ENCODE results near the gene CNFN.
A peak's percentile ranks its signal among the peaks of the same experiment; 100 is the strongest.

Gene CNFN

DNA sequence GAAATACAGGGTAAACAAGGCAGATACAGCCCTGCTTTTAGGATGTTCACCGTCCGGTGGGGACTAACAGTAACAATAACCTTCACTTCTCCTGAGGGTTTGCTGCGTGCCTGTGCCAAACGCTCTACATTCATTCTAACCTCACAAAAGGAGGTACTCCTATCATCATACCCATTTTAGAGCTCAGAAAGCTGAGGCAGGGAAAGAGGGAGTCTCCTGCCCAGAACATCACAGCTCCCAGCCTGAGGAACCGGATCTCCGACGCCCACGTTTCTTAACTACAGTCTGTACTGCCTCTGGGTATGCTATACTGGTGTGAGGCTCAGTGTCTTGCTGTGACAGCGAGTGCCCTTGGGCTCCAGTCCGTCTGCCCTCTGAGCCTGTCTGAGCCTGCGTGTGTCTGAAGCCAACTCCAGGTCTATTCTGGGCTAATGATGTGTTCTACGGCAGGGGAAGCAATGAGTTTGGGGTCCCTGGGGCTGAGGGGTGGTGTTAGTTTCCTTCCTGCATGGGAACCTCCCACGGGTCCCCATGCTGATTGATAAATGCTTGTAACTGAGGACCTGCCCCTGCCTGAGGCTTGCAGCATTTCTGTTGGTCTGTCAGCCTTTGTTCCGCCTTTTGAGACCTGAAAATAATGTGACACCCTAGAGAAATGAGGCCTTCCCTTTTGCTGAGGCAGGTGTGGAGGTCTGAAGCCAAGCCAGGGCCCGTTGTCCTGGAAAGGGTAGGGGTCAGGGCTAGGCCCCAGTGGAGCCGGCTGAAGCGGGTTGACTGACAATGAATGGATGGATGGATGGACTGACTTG lies 32.2 kb upstream of the CNFN start:
- no peaks in the 10 kb centered on the region for H3K9me3 ChIP-seq (ENCODE audit: insufficient read depth, low read length)
- H3K27ac ChIP-seq (ENCODE audit: low read length) = peak overlapping the region; percentile 40; the same call in 1 of the 2 replicates
- no peaks in the 10 kb centered on the region for H3K36me3 ChIP-seq (replicated peaks; ENCODE audit: low read depth, low read length)
- no peaks in the 10 kb centered on the region for H4K20me1 ChIP-seq (ENCODE audit: insufficient read depth, low read length)
- no peaks in the 10 kb centered on the region for H3K27me3 ChIP-seq (ENCODE audit: low read depth, low read length)
- H2AFZ ChIP-seq (ENCODE audit: low read depth, low read length) = peak overlapping the region; percentile 69; the same call in 1 of the 2 replicates
- peak overlapping the region; percentile 88 for H3K4me2 ChIP-seq (ENCODE audit: low read length)
- peaks cover 10% of the 10 kb centered on the region; the same call in 1 of the 2 replicates for H3K4me1 ChIP-seq (ENCODE audit: low read length)
- peak overlapping the region; percentile 83 for H3K4me3 ChIP-seq (ENCODE audit: low read length)
- H3K79me2 ChIP-seq (ENCODE audit: low read length) = peaks cover 12% of the 10 kb centered on the region; the same call in 1 of the 2 replicates
- peak overlapping the region; percentile 73 for H3K9ac ChIP-seq (ENCODE audit: low read length)
- TF ChIP-seq, protein P1, sequence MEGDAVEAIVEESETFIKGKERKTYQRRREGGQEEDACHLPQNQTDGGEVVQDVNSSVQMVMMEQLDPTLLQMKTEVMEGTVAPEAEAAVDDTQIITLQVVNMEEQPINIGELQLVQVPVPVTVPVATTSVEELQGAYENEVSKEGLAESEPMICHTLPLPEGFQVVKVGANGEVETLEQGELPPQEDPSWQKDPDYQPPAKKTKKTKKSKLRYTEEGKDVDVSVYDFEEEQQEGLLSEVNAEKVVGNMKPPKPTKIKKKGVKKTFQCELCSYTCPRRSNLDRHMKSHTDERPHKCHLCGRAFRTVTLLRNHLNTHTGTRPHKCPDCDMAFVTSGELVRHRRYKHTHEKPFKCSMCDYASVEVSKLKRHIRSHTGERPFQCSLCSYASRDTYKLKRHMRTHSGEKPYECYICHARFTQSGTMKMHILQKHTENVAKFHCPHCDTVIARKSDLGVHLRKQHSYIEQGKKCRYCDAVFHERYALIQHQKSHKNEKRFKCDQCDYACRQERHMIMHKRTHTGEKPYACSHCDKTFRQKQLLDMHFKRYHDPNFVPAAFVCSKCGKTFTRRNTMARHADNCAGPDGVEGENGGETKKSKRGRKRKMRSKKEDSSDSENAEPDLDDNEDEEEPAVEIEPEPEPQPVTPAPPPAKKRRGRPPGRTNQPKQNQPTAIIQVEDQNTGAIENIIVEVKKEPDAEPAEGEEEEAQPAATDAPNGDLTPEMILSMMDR (IDR thresholded peaks at IDR 0.05; ENCODE audit: low read depth, low read length) = no peak
- TF ChIP-seq EZH2phosphoT487 (IDR thresholded peaks at IDR 0.05; ENCODE audit: low read depth) = no peak

DNA sequence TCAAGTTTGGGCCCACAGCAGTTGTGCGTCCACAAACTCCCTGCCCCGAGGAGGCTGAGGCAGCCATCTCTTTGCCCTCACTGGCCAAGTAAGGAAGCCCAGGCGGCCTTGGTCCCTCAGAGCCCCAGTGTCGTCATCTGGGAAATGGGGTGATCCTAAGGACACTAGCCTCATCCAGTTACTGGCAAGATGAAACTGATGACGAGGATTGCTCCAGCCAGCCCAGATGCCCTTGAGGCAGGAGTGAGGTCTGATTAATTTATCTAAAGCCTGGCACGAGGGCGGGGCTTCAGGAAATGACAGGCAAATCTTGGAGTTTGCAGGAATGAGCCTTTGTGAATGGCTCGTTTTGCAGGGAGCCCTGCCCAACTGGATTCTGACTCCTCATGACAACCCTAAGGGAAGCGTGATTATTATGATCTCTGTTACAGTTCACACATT lies 31.5 kb upstream of the CNFN start:
- H3K9ac ChIP-seq (ENCODE audit: low read length) = no peak overlapping the region
- no peaks in the 10 kb centered on the region for H3K9me3 ChIP-seq (ENCODE audit: insufficient read depth, low read length)
- no peak overlapping the region for H3K27ac ChIP-seq (ENCODE audit: low read length)
- no peak overlapping the region for H3K4me3 ChIP-seq (ENCODE audit: low read length)
- no peak overlapping the region for H2AFZ ChIP-seq (ENCODE audit: low read depth, low read length)
- no peaks in the 10 kb centered on the region for H3K36me3 ChIP-seq (replicated peaks; ENCODE audit: low read depth, low read length)
- H3K4me1 ChIP-seq (ENCODE audit: low read length) = peaks cover 10% of the 10 kb centered on the region; the same call in 1 of the 2 replicates
- H3K4me2 ChIP-seq (ENCODE audit: low read length) = peak overlapping the region; percentile 88
- peaks cover 12% of the 10 kb centered on the region; the same call in 1 of the 2 replicates for H3K79me2 ChIP-seq (ENCODE audit: low read length)
- TF ChIP-seq, protein P1 (IDR thresholded peaks at IDR 0.05; ENCODE audit: low read depth, low read length) = no peak
- TF ChIP-seq EZH2phosphoT487 (IDR thresholded peaks at IDR 0.05; ENCODE audit: low read depth) = no peak
- no peaks in the 10 kb centered on the region for H4K20me1 ChIP-seq (ENCODE audit: insufficient read depth, low read length)
- H3K27me3 ChIP-seq (ENCODE audit: low read depth, low read length) = no peaks in the 10 kb centered on the region

DNA sequence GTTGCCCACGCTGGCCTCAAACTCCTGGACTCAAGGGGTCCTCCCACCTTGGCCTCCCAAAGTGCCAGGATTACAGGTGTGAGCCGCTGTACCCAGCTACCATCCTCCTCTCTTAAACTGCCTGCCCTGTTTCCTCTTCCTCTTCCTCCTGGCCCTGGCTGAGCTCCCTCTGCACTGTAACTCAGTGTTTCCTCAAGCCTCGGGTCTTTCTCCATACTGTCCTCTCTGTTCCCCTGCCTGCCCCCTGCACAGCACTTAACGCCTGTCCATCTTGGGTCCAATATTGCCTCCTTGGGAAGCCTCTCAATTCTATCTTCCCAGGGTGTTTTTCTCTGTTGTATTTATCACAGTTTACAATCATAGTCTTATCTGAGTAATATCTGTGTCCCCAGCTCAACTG lies 31.0 kb upstream of the CNFN start:
- Histone ChIP-seq H3K4me1 (ENCODE audit: low read length) (peaks cover 10% of the 10 kb centered on the region; the same call in 1 of the 2 replicates), H3K4me2 (ENCODE audit: low read length) (no peak overlapping the region), H4K20me1 (ENCODE audit: insufficient read depth, low read length) (no peaks in the 10 kb centered on the region), H2AFZ (ENCODE audit: low read depth, low read length) (no peak overlapping the region), H3K9me3 (ENCODE audit: insufficient read depth, low read length) (no peaks in the 10 kb centered on the region), H3K4me3 (ENCODE audit: low read length) (no peak overlapping the region), H3K79me2 (ENCODE audit: low read length) (peaks cover 12% of the 10 kb centered on the region; the same call in 1 of the 2 replicates), H3K27ac (ENCODE audit: low read length) (no peak overlapping the region), H3K36me3 (replicated peaks; ENCODE audit: low read depth, low read length) (no peaks in the 10 kb centered on the region), H3K27me3 (ENCODE audit: low read depth, low read length) (no peaks in the 10 kb centered on the region), H3K9ac (ENCODE audit: low read length) (no peak overlapping the region)
- TF ChIP-seq EZH2phosphoT487 (IDR thresholded peaks at IDR 0.05; ENCODE audit: low read depth) = no peak
- TF ChIP-seq, protein P1 (IDR thresholded peaks at IDR 0.05; ENCODE audit: low read depth, low read length) = no peak

DNA sequence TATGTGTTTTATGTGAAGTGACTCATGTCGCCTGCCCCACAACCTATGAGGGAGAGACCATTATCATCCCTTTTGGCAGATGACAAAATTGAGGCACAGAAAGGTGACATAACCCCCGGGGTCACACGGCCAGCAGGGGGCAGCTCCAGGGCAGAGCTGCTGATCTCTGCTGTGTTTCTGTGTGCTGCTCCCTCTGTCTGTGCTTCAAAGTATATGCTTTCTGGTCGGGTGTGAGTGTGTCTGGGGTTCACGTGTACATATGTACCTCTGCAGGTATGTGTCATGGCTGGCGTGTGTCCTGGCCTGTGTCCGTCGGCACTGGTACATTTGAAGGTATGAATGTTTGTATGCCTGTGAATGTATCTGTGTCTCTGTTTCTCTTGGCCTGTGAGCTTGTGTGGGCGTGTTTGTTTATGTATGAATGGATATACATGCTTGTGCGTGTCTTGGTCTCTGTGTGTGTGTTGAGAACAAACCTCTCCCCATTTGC lies 30.0 kb upstream of the CNFN start:
- Histone ChIP-seq H3K9ac (ENCODE audit: low read length) (no peak overlapping the region), H3K79me2 (ENCODE audit: low read length) (peaks cover 12% of the 10 kb centered on the region; the same call in 1 of the 2 replicates), H3K36me3 (replicated peaks; ENCODE audit: low read depth, low read length) (no peaks in the 10 kb centered on the region), H3K4me1 (ENCODE audit: low read length) (peaks cover 10% of the 10 kb centered on the region; the same call in 1 of the 2 replicates), H4K20me1 (ENCODE audit: insufficient read depth, low read length) (no peaks in the 10 kb centered on the region), H3K4me3 (ENCODE audit: low read length) (no peak overlapping the region), H3K4me2 (ENCODE audit: low read length) (peak overlapping the region; percentile 15; the same call in 1 of the 2 replicates), H3K9me3 (ENCODE audit: insufficient read depth, low read length) (no peaks in the 10 kb centered on the region), H3K27me3 (ENCODE audit: low read depth, low read length) (no peaks in the 10 kb centered on the region), H2AFZ (ENCODE audit: low read depth, low read length) (no peak overlapping the region), H3K27ac (ENCODE audit: low read length) (no peak overlapping the region)
- TF ChIP-seq, protein P1 (IDR thresholded peaks at IDR 0.05; ENCODE audit: low read depth, low read length) = peak; percentile 98
- no peak for TF ChIP-seq EZH2phosphoT487 (IDR thresholded peaks at IDR 0.05; ENCODE audit: low read depth)

Data from OCI-LY3 (cell line).